Measurements from ENCODE around the gene MRPL53.
"Not testable (repeated sequence)": the region's sequence is repeated elsewhere in the genome, so short reads cannot be mapped to it uniquely, and the experiment has no call there.

MRPL53 gene

DNA sequence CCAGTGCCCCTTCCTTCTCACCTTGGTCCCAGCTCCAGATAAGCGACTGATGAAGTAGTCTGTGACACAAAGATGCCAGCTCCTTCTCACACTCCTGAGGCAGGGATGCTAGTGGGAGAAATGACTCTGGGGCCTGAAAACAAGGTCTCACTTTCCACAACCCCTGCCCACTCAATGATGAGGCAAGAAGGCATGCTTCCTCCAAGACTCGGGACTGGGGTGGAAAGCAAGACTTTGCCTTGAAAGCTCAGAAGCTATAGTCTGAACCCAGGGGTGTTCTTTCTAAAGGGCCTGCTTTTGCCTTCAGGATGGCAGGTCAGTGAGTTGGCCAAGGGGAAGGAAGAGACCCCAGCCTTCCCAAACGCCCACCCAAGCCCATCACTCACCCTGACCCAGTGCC, 9.0 kb upstream of the MRPL53 start:
- DNase-seq: no peak

DNA sequence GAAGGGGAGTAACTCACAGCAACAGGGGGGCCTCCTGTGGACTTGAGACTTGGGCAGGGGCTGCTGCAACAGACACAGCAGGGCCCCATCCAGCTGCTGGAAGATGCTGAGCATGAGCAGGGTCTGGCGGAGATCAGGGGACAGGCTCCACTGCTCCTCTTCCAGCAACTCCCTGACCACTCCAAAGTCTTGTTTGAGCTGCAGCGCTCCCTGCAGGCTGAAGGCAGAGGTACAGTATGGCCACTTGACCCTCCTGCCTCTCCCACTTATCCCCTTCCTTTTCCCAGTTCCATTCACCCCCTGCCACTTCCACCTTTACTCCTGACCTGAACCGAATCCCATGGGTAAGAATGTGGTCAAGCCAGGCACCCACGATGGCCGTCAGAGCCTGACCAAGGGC, 2.4 kb upstream of the MRPL53 start:
- no peak for DNase-seq

DNA sequence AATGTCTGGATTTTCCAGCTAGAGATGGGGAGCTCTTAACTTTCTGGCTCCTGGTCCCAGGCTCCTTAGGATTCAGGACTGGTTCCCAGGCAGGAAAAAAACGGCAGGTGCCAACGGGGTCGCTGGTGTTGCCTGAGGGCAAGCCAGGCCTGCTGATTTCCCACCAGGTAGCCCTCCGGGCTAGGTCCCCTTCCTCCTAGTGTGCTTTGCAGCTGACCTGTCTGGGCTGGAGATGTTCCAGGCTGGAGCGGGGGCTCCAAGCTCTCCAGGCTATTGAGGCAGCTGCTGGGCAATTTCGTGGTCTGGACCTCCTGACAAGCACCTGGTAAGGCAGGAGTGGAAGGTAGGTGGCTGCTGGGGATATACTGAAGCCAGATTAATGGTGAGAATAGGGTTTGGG, 2.0 kb upstream of the MRPL53 start:
- DNase-seq: no peak

DNA sequence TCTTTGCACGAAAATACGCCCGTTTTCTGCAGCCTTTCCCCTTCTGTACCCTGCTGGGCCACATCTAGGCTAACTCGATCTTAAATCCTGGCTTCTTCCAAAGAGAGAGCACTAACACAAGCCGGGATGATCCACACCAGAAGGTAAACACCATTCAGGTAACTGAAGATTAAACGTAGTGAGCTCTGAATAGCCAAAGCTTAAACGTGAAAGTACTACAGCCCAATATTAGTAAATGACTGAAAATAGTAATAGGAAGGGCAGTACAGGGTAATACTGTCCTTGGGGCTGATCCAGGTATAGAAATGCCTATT, 422 bp upstream of the MRPL53 start:
- no peak for DNase-seq

DNA sequence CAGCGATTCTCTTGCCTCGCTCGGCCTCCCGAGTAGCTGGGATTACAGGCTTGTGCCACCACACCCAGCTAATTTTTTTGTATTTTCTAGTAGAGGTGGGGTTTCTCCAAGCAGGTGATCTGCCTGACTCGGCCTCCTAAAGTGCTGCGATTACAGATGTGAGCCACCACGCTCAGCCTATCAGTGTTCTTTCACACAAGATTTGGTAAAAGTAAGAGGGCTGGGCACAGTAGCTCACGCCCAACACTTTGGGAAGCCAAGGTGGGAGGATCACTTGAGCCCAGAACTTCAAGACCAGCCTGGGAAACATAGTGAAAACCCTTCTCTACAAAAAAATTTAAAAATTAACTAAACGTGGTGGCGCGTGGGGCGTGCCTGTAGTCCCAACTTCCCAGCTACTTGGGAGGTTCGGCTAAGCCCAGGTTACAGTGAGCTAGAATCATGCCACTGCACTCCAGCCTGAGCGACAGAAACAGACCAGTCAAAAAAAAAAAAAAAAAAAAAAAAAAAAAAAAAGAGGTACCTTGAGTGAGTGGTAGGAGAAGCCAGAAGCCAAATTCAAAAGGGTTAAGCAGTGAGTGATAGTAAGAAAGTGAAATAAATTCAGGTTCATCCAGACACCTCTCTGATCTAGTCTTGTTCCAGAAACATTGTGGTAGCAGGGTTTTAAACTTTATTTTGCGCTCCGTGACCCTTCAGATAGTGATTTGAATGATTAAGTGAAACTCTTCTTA, 981 bp downstream of the MRPL53 start:
- no peak for DNase-seq

DNA sequence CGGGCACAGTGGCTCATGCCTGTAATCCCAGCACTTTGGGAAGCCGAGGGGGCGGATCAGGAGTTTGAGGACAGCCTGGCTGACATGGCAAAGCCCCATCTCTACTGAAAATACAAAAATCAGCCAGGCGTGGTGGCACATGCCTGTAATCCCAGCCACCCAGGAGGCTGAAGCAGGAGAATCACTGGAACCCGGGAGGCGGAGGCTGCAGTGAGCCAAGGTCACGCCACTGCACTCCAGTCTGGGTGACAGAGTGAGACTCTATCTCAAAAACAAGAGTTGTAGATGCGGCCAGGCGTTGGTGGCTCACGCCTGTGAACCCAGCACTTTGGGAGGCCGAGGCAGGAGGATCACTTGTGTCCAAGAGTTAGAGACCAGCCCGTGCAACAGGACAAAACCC, 1.7 kb downstream of the MRPL53 start:
- not testable (repeated sequence) for DNase-seq

DNA sequence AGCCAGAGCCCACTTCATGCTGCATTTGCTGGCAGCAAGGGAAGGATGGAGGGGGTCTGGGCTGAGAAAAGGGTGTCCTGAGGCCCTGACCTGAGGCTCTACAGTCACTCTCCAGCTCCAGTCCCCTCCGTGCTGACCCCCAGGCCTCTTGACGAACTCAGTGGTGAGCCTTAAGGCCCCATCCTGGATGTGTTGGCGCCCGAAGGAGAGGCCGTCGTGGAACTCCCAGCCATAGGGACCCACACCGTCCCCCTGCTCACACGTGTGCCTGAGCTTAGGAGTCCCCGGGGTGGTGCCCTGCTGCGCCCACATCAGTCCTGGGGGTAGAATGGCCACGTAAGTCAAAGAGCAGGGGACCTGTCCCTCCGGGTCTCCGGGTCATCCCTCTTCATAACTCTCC, 8.1 kb downstream of the MRPL53 start:
- DNase-seq: no peak

DNA sequence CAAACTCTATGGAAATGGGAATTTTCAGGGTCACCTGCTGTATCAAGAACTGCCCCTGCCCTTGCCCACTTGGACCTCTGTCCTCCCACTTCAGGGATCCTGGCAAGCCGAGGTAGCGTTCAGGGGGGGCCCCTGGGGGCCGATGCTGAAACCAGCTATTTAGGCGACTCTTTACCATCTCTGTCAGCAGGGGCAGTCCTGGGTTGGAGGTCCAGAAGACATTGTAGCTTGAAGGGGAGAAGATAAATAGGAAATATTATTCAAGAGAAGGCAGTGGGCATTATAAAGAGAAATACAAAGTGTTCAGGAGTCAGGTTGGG, 9.7 kb downstream of the MRPL53 start:
- no peak for DNase-seq

DNA sequence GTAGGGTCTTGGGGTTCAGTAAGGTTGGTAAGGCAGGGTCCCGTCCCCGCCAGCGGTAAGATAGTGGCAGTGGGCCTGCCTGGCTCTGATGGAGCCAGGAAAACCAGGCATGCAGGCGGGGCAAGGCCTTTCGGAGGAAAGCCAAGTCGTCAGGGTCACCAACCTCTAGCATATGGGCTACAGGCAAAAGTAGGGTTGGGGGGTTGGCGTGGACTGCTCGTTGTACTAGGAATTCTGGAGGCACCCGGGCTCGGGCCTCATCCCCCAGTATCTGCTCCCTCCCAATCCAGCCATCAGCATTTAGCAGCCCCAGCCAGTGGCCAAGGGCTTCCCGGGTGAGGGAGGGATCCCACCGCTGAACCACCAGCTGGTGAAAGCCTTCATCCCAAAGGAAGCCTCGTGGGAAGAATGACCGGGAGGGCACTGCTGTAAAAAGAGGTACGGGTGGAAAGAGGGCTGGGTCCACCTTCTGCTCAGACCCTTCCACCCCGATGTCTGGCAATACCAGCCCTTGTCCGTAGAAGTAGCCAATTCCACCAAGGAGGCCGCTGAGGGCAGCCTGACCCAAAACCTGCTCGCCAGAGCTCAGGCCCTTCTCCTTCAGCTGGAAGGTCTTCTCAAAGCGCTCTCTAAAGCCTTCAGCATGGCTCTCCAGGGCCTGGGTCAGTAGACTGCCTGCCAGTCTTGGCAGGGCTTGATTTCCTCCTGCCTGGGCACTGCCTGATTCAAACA, 10.3 kb downstream of the MRPL53 start:
- DNase-seq: no peak

DNA sequence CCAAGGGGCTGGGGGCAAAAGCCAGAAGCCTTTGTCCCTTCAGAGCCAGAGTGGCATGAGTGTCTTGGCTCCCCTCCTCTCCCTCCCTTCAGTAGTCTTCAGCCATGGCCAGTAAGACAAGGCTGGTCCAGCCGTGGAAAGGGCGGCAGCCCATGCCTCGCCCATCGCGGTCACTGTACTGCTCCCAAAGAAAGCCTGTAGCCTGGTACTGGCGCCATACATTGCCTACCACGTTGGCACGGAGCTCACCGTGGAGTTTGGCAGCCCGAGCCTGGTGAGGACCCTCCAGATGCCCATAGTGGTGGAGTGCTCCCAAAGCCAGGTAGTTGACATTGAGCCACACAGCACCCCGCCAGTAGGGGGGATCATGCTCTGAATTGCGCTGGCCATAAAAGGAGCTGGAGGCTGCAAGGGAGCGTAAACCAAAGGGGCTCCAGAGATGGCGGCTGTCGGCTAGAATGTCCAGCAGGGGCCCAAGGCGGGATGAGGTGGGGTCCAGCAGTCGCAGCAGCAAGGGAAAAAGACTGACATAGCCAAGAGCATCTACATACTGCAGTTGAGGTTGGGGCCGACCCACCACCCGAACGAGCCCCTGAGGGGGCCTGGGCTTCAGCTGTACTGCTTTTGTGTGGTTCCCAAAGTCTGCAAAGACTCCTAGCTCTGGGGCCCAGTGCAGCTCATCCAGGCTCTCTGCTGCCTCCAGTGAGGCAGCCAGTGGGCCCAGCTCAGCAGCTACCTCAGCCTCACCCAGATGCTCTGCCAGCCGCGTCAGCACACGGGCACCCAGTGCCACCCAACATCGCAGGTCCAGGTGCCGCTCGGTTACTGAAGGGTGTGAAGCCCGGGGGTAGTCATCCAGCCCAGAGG, 11.1 kb downstream of the MRPL53 start:
- DNase-seq: no peak

DNA sequence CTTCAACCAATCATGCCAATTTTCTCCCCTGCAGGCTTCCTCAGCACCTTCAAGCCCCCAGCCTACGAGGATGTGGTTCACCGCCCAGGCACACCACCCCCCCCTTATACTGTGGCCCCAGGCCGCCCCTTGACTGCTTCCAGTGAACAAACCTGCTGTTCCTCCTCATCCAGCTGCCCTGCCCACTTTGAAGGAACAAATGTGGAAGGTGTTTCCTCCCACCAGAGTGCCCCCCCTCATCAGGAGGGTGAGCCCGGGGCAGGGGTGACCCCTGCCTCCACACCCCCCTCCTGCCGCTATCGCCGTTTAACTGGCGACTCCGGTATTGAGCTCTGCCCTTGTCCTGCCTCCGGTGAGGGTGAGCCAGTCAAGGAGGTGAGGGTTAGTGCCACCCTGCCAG, 12.3 kb downstream of the MRPL53 start:
- not testable (repeated sequence) for DNase-seq

DNA sequence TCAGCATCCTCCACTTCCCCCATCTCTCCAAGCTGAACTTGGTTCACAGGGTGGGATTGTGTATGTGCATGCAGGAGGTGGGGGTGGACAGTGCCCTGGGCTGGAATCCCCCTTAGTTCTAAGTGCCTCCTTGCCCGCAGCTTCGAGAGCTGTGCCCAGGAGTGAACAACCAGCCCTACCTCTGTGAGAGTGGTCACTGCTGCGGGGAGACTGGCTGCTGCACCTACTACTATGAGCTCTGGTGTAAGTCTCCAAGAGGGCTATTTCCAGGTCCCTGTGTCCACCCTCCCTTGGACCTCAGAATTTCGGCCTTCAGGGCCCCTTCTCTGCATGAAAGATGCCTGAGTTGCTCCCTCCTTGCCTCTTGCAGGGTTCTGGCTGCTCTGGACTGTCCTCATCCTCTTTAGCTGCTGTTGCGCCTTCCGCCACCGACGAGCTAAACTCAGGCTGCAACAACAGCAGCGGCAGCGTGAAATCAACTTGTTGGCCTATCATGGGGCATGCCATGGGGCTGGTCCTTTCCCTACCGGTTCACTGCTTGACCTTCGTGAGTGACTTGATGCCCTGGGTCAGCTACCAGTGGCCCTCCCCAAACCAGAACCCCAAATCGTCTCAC, 12.9 kb downstream of the MRPL53 start:
- DNase-seq: not testable (repeated sequence)

DNA sequence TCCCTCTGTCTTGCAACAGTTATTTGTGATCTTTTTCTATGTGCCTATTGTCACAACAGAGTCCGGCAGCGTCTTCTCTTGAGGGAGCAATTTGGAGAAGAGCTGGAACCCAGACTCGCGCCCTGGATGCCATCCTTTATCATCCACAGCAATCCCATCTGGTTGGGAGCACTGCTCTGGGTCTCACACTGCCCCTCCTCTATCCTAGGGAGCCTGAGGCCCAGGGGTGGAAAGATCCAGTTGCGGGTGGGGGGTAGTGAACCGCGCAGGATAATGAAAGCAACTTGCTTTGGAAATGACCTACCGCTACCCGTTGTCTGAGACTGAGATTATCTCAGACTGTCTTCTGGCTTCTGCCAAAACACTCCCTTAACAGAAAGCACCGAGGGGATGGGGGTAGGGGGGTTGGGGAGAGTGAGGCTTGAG, 13.5 kb downstream of the MRPL53 start:
- DNase-seq: no peak

DNA sequence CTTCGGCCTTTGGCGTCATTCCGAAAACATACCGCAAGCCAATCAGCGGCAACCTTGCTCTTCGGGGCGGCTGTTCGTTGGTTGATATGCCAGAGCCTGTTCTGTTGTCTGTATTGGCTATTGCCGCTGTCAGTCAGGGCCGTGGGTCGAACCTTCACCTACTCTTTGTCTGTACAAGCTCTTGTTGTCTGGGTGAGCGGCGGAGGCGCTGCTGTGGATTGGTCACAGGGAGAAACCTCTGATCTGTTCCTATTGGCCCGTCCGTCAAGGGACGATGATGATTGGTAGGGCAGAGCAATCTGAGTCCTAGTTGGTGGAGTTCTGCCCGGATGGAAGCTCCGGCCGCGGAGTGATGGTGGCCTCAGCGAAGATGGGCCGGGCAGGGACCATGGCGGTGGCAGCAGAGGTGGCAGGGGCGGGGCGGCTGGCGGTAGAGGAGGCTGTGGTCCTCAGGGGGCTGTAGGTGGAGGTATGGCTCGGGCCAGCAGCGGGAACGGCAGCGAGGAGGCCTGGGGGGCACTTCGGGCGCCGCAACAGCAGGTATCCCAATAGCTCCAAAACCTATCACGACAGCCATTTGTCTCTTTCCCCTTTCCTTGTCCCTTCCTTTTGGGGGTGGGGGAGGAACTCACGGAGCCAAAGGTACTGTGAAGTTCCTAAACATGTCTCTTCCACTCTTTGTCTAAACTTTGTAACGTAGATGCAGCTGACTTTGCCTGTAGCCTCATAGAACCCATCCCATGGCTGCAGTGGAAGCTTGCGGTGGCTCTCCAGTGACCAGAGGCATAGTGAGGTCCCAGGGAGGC, 14.1 kb downstream of the MRPL53 start, which contains the start of gene WBP1:
TSS of gene WBP1 (plus strand) at position 307 of the 806 bp plus-strand sequence. CDS start at position 472, 165 bp downstream.
- DNase-seq: peak; percentile 97

DNA sequence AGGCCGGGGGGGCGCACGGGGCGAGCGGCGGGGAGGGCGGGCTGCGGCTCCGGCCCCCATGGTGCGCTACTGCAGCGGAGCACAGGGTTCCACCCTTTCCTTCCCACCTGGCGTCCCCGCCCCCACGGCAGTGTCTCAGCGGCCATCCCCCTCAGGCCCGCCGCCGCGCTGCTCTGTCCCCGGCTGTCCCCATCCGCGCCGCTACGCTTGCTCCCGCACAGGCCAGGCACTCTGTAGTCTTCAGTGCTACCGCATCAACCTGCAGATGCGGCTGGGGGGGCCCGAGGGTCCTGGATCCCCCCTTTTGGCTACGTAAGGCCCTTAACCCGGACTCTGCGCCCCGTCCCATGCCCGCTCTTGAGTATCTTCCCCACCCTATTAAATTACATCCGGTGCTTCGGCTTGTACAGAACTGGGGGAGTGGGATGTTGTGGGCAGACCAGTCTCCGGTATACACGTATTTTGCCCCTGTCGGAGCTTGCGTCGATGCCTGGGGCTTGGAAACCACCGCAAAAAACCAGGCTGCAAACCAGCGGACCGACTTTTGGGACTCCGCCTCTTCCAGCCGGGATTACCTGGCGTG, 14.8 kb downstream of the MRPL53 start:
- DNase-seq: peak; percentile 87

DNA sequence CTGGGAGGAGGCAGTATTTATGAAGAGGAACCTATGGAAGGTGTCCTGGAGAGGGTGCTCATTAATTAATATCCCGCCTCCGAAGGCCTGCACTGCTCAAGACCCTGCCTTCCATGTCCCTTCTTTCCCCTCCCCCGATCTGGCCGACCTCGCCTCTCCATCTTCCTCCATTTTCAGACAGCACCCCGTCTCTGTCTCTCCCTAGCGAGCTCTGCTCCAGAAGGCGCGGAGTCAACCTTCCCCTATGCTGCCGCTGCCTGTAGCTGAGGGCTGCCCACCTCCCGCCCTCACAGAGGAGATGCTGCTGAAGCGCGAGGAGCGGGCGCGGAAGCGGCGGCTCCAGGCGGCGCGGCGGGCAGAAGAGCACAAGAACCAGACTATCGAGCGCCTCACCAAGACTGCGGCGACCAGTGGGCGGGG, 15.3 kb downstream of the MRPL53 start:
- no peak for DNase-seq

DNA sequence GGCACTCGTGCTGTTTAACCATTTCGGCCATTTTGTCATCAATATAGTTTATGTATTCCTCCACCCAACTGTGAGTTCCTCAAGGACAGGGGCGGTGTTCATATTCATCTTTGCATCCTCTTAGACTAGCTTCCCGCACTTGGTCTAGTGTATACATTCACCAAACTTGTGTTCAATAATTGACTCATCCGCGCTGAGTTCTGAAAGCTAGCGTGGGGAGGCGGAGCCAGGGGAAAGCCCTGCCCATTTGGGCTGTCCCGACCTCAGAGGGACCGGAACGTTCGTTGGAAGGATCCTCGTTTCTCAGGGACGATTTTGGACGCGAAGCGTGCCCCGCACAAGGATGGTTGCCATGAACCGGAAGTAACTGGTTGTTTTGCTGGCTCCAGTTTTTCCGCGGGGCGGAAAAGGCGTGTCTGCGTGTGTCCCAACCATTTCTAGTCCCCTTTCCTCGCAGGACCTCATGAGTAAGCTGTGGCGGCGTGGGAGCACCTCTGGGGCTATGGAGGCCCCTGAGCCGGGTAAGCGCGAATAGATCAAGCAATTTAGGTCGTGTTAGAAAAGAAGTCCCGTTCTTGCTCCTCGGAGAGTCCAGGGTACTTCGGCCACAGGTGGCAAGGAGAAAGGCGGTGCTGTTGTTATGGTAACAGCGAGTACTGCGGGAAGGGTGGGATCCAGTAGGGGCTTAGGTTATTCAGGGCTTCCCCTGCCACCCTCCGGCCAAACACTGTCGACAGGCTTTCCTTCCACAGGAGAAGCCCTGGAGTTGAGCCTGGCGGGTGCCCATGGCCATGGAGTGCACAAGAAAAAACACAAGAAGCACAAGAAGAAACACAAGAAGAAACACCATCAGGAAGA, 17.6 kb downstream of the MRPL53 start, which contains the start of gene INO80B:
TSS of gene INO80B (plus strand) at position 434 of the 858 bp plus-strand sequence. CDS start at position 464, 30 bp downstream.
- peak; percentile 97 for DNase-seq

DNA sequence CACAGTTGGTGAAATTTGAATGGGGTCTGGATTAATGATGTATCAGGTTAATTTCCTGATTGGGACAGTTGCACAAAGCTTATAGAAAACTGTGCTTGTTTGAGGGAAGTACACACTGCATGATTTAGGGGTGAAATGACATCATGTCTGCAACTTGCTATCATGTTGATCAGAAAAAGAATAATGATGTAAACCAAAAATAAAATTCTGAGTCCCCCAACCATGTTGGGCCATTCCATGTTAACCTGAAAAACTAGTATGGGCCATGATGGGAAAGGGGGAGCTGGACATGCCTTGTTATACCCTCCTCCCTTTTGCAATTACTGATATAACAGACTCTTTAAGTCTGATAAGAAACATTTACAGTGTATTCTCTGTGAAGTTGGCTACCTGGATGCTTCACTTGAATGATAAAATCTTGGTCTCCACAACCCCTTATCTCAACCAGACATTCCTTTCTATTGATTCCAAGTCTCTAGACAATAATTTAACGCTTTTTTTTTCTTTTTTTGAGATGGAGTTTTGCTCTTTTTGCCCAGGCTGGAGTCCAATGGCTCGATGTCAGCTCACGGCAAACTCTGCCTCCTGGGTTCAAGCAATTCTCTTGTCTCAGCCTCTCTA, 21.8 kb downstream of the MRPL53 start:
- DNase-seq: no peak

DNA sequence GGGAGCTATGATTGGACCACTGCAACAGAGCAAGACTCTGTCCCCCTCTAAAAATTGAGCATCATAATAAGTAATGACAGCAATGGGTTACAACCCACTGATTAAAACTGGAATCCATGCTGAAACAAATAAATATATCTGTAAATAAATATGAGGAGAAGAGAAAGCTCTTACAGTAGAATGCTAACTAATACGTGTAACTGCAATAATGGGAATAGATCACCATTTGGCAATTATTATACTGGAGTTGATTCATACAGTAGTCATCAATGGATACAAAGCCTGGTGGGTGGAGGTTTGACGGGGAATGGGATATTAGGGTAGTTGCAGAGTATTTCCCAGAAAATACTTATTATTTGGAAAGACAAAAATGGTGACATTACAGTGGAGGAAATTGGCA, 23.7 kb downstream of the MRPL53 start:
- no peak for DNase-seq

DNA sequence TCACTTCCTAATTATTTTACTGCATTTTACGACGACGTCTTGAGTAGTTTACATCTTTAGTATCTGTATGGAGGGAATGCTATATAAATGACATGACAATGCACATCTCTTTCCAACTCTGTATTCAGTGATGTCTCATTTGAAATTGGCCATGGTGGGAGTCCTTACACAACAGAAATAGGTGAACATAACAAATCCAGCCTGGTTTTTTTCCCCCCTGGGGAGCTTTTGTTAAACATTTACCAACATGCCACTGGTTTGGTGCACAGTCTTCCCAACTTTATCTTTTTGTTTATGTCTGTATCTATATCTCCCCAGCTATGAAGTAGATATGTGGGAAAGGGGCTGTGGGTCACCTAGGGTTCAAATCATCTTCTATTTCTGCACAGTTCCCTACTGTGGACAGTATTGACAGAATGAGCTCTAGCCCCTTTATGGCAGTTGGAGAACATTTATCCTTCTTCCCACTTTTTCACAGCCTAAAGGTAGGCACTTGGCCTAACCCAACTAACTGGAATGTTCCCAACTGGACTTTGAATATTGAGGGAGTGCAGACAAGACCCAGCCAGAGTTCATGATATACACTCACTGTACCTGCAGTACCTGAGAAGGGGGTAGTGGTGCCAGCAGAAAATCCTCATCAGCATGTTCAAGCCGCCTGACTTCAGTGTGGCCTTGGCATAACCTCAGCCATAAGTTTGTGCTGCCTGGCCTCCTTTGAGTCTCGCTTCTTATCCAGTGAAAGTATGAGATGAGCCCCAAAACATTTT, 25.1 kb downstream of the MRPL53 start:
- DNase-seq: no peak
